IMR-90 (cell line): ENCODE results near the gene SUSD1. TPM values are rescaled to one million over a fixed set of nuclear protein-coding genes. Genes with fewer than 3 reads are reported as not detected.
A peak's percentile ranks its signal among the peaks of the same experiment; 100 is the strongest.

Source experiments
- ATAC-seq: fragments of 200-7000 bp; cut with Tn5 transposase; 2 replicates; pipeline ENCODE4 v1.9.1; 2020; ENCODE audit warnings: low read depth, mild to moderate bottlenecking, moderate library complexity
- BruUV-seq: library from RNA; stranded (reverse); fragments of 400-500 nt; replicated peaks from 2 replicates; lab custom pipeline; 2021; lab: Mats Ljungman, UMichigan
- CTCF ChIA-PET: fragments of 300-600 bp; formaldehyde crosslinking; extraction: SDS; loops from one replicate; lab custom pipeline; 2021; ENCODE audit warnings: antibody characterized with exemption; lab: Yijun Ruan, JAX
- POLR2A ChIA-PET: fragments of 300-600 bp; sonication (Branson Sonifier 250); formaldehyde crosslinking; loops from one replicate; lab custom pipeline; 2022; ENCODE audit warnings: antibody characterized with exemption; ENCODE audit not compliant: unreplicated experiment; lab: Charles Lee
- DNase-seq: peaks from one replicate; pipeline ENCODE4 v3.0.0; 2013
- H2AFZ ChIP-seq: replicated peaks from 2 replicates; pipeline ENCODE3; 2013; ENCODE audit warnings: low read length, mild to moderate bottlenecking; ENCODE audit not compliant: poor library complexity
- H2AK5ac ChIP-seq: 2 replicates; pipeline ENCODE4 v1.6.1; 2013; ENCODE audit warnings: low read depth, low read length, inconsistent platforms
- H2AK9ac ChIP-seq: replicated peaks from 2 replicates; pipeline ENCODE3; 2013; ENCODE audit warnings: mild to moderate bottlenecking, low read depth, low read length, moderate library complexity; ENCODE audit not compliant: poor library complexity
- H2BK120ac ChIP-seq: 2 replicates; pipeline ENCODE4 v1.6.1; 2013; ENCODE audit warnings: low read depth, low read length, inconsistent platforms
- H2BK15ac ChIP-seq: 3 replicates; pipeline ENCODE4 v1.6.1; 2013; ENCODE audit warnings: low read depth, low read length, inconsistent platforms
- H2BK20ac ChIP-seq: 2 replicates; pipeline ENCODE4 v1.6.1; 2013; ENCODE audit warnings: low read depth, mild to moderate bottlenecking, inconsistent platforms, low read length, moderate library complexity
- H2BK5ac ChIP-seq: 2 replicates; pipeline ENCODE4 v1.6.1; 2013; ENCODE audit warnings: mild to moderate bottlenecking, low read depth, low read length, inconsistent platforms; ENCODE audit not compliant: poor library complexity, severe bottlenecking
- H3K14ac ChIP-seq: replicated peaks from 2 replicates; pipeline ENCODE4 v1.6.1; 2013; ENCODE audit warnings: low read depth, low read length, inconsistent platforms
- H3K18ac ChIP-seq: 2 replicates; pipeline ENCODE4 v1.6.1; 2013; ENCODE audit warnings: low read depth, low read length, control low read depth
- H3K23ac ChIP-seq: 2 replicates; pipeline ENCODE4 v1.6.1; 2013; ENCODE audit warnings: low read depth, low read length, inconsistent platforms
- H3K27ac ChIP-seq: 2 replicates; pipeline ENCODE4 v1.5.1; 2013; ENCODE audit warnings: mild to moderate bottlenecking, control low read depth, low read length; ENCODE audit not compliant: insufficient read depth
- H3K27me3 ChIP-seq: 2 replicates; pipeline ENCODE4 v1.6.1; 2013; ENCODE audit warnings: low read length; ENCODE audit not compliant: control insufficient read depth, insufficient read depth
- H3K36me3 ChIP-seq: 2 replicates; pipeline ENCODE4 v1.6.1; 2013; ENCODE audit warnings: low read length, mixed read lengths; ENCODE audit not compliant: control insufficient read depth, insufficient read depth
- H3K4ac ChIP-seq: 2 replicates; pipeline ENCODE4 v1.6.1; 2013; ENCODE audit warnings: low read depth, low read length, inconsistent platforms
- H3K4me1 ChIP-seq: 2 replicates; pipeline ENCODE4 v1.6.1; 2013; ENCODE audit warnings: low read length, mixed read lengths; ENCODE audit not compliant: control insufficient read depth, insufficient read depth
- H3K4me2 ChIP-seq: 2 replicates; pipeline ENCODE4 v1.6.1; 2013; ENCODE audit warnings: low read depth, mild to moderate bottlenecking, control low read depth, low read length, moderate library complexity
- H3K4me3 ChIP-seq: 2 replicates; pipeline ENCODE4 v1.5.1; 2013; ENCODE audit warnings: low read depth, mild to moderate bottlenecking, control low read depth, low read length, moderate library complexity; ENCODE audit not compliant: insufficient read depth
- H3K56ac ChIP-seq: 2 replicates; pipeline ENCODE4 v1.6.1; 2013; ENCODE audit warnings: low read length, inconsistent platforms; ENCODE audit not compliant: insufficient read depth; ENCODE audit errors: extremely low read depth
- H3K79me1 ChIP-seq, 2 experiments: 2 replicates each; pipeline ENCODE4 v1.6.1; 2013; ENCODE audit warnings: low read length in 2 of 2, inconsistent platforms in 1 of 2, low read depth in 1 of 2
- H3K9ac ChIP-seq: 2 replicates; pipeline ENCODE4 v1.6.1; 2013; ENCODE audit warnings: low read depth, low read length, control low read depth
- H3K9me1 ChIP-seq: 2 replicates; pipeline ENCODE4 v1.6.1; 2013; ENCODE audit warnings: low read length, inconsistent platforms; ENCODE audit not compliant: insufficient read depth
- H3K9me3 ChIP-seq: 2 replicates; pipeline ENCODE4 v1.6.1; 2013; ENCODE audit warnings: low read length; ENCODE audit not compliant: control insufficient read depth, insufficient read depth
- H4K20me1 ChIP-seq: 2 replicates; pipeline ENCODE4 v1.6.1; 2013; ENCODE audit warnings: low read length, inconsistent platforms; ENCODE audit not compliant: insufficient read depth
- H4K5ac ChIP-seq: 2 replicates; pipeline ENCODE4 v1.6.1; 2013; ENCODE audit warnings: mild to moderate bottlenecking, low read depth, low read length, control low read depth
- H4K8ac ChIP-seq, 2 experiments: 2 replicates each; pipeline ENCODE4 v1.6.1; 2013; ENCODE audit warnings: low read depth in 2 of 2, low read length in 2 of 2, control low read depth in 1 of 2, inconsistent platforms in 1 of 2
- H4K91ac ChIP-seq: 2 replicates; pipeline ENCODE4 v1.6.1; 2013; ENCODE audit warnings: low read depth, low read length, inconsistent platforms; ENCODE audit not compliant: insufficient read depth
- BHLHE40 ChIP-seq: fragments of 150-350 bp; IDR thresholded peaks from 2 replicates; pipeline ENCODE4 v1.6.1; 2016; ENCODE audit warnings: mild to moderate bottlenecking, low read depth, low read length
- MXI1 ChIP-seq: IDR thresholded peaks from 2 replicates; pipeline ENCODE4 v1.6.1; 2012; ENCODE audit warnings: low read depth, mild to moderate bottlenecking, low read length, moderate library complexity, borderline replicate concordance
- NFE2L2 ChIP-seq: fragments of 150-350 bp; IDR thresholded peaks from 2 replicates; pipeline ENCODE4 v1.6.1; 2016; ENCODE audit warnings: low read depth, mild to moderate bottlenecking, low read length
- WGBS, 2 experiments: methylation state at CpG; one replicate each; pipeline versions ENCODE4 v1.1.5 to v1.1.7; 2013; ENCODE audit warnings: missing lambda C conversion rate in 2 of 2; ENCODE audit not compliant: insufficient read length in 1 of 2; ENCODE audit errors: extremely low coverage in 2 of 2; 5-methylcytosine and 5-hydroxymethylcytosine counted together
- dilution Hi-C: fragments of 300-500 bp; cut with HindIII; formaldehyde crosslinking; loops from one replicate; pipeline ENCODE4 v1.14.3; 2018; ENCODE audit warnings: low sequenced_read_pairs; ENCODE audit not compliant: unreplicated experiment
- in situ Hi-C: fragments of 300-500 bp; cut with MboI; formaldehyde crosslinking; loops from 3 replicates; pipeline ENCODE4 v1.14.3; 2019; ENCODE audit warnings: low sequenced_read_pairs, inconsistent platforms, mixed read lengths
- intact Hi-C: fragments of 100-400 bp; cut with micrococcal nuclease; formaldehyde crosslinking; loops from 2 replicates; pipeline ENCODE4 v1.10.0; 2022
- polyA plus RNA-seq, 3 experiments: library from polyadenylated mRNA; depleted of rRNA; stranded (reverse); fragments of >200 nt; gene quantifications; 2 replicates each; pipeline ENCODE4 v1.2.3, GENCODE V29; 2012; ENCODE audit warnings: low replicate concordance in 1 of 3
- total RNA-seq: library from RNA; depleted of rRNA; stranded (reverse); fragments of >200 nt; gene quantifications from 2 replicates; pipeline ENCODE4 v1.2.3, GENCODE V29; 2012
- TF ChIP-seq, protein P1 (sequence below): fragments of 150-350 bp; IDR thresholded peaks from 2 replicates; pipeline ENCODE4 v1.6.1; 2016; ENCODE audit warnings: low read depth, mild to moderate bottlenecking, low read length, moderate library complexity, borderline replicate concordance
- TF ChIP-seq, protein P2 (sequence below): conservative IDR thresholded peaks from 2 replicates; pipeline ENCODE4 v1.5.1; 2012; ENCODE audit warnings: mild to moderate bottlenecking, low read depth, low read length, improper control_type of control experiment

Gene SUSD1
- total and polyA plus RNA-seq, 2 of the 4 experiments (the other 2 are of a cell fraction) = 4.0 to 4.7 TPM

DNA sequence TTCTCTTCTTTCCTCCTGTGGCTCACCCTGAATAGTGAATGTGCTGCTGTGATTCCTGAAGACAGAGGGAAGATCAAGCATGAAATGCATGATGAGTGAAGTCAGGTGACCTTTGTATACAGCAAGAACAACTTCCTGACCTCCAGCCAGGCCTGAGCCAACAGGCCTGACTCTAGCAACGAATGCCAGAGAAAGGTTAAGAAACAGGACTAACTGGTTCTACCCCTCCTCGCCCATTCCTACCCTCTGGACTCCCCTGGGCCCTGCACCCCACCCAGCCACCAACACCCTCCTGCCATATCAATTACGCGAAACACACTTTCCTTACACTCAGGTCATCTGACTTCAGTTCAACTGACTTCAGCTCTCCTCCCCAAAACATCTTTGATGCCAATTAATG, 4.9 kb downstream of the SUSD1 start:
- Histone ChIP-seq H3K4me2 (no peak overlapping the region), H4K8ac (no peak overlapping the region), H3K23ac (no peak overlapping the region), H3K27me3 (no peaks in the 10 kb centered on the region; the same call in 1 of the 2 replicates), H3K18ac (no peak overlapping the region), H3K79me1 (peaks cover 9 to 31% of the 10 kb centered on the region in 2 experiments; a peak in 3 of 4 replicates), H2BK15ac (no peak overlapping the region), H3K56ac (no peak overlapping the region), H3K14ac (no peak overlapping the region; the same call in 1 of the 2 replicates), H4K5ac (no peak overlapping the region), H3K36me3 (no peaks in the 10 kb centered on the region), H2BK5ac (no peak overlapping the region), H2BK120ac (no peak overlapping the region), H3K4ac (no peak overlapping the region), H4K20me1 (no peaks in the 10 kb centered on the region), H3K4me1 (peaks cover 3% of the 10 kb centered on the region; the same call in 1 of the 2 replicates), H4K91ac (no peak overlapping the region), H2BK20ac (no peak overlapping the region), H3K9me1 (peaks cover 12% of the 10 kb centered on the region), H3K27ac (no peak overlapping the region), H2AK9ac (peak overlapping the region; percentile 40), H3K4me3 (no peak overlapping the region), H2AFZ (no peak overlapping the region), H3K9me3 (no peaks in the 10 kb centered on the region), H2AK5ac (no peak overlapping the region), H3K9ac (no peak overlapping the region)
- in situ Hi-C loops (no loop called here), intact Hi-C loops (no loop called here), dilution Hi-C loops (no loop called here)
- CTCF ChIA-PET = no interaction called here
- POLR2A ChIA-PET = no interaction called here
- BruUV-seq = no TSS peak
- no peak for TF ChIP-seq MXI1
- no peak for TF ChIP-seq BHLHE40
- TF ChIP-seq NFE2L2 = no peak
- TF ChIP-seq, protein P1, sequence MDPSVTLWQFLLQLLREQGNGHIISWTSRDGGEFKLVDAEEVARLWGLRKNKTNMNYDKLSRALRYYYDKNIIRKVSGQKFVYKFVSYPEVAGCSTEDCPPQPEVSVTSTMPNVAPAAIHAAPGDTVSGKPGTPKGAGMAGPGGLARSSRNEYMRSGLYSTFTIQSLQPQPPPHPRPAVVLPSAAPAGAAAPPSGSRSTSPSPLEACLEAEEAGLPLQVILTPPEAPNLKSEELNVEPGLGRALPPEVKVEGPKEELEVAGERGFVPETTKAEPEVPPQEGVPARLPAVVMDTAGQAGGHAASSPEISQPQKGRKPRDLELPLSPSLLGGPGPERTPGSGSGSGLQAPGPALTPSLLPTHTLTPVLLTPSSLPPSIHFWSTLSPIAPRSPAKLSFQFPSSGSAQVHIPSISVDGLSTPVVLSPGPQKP = no peak
- TF ChIP-seq, protein P2, sequence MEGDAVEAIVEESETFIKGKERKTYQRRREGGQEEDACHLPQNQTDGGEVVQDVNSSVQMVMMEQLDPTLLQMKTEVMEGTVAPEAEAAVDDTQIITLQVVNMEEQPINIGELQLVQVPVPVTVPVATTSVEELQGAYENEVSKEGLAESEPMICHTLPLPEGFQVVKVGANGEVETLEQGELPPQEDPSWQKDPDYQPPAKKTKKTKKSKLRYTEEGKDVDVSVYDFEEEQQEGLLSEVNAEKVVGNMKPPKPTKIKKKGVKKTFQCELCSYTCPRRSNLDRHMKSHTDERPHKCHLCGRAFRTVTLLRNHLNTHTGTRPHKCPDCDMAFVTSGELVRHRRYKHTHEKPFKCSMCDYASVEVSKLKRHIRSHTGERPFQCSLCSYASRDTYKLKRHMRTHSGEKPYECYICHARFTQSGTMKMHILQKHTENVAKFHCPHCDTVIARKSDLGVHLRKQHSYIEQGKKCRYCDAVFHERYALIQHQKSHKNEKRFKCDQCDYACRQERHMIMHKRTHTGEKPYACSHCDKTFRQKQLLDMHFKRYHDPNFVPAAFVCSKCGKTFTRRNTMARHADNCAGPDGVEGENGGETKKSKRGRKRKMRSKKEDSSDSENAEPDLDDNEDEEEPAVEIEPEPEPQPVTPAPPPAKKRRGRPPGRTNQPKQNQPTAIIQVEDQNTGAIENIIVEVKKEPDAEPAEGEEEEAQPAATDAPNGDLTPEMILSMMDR = no peak
- no peak for ATAC-seq
- 53% methylated on average over 3 of the region's 4 CpGs; no CpG with 5 or more reads in 1 of the 2 experiments for WGBS, 2 experiments
- DNase-seq = no peak
